Sigmoid colon (tissue), 7 donors: ENCODE measurements around the gene FAM43A. TPM values are rescaled to one million over a fixed set of nuclear protein-coding genes. Genes with fewer than 3 reads are reported as not detected.

ENCODE experiments used
- DNase-seq: peaks from one replicate; pipeline ENCODE4 v3.0.0-alpha.2; 2019
- H3K27ac ChIP-seq, 4 donors: fragments of 200-600 bp; sonication (generic); one replicate each; pipeline ENCODE4 v1.5.1; 2016 to 2019; ENCODE audit warnings: mild to moderate bottlenecking in 1 of 4
- H3K27me3 ChIP-seq, 3 donors: fragments of 200-600 bp; sonication (generic); one replicate each; pipeline ENCODE4 v1.5.1; 2019; ENCODE audit warnings: mild to moderate bottlenecking in 1 of 3
- H3K36me3 ChIP-seq, 4 donors: fragments of 200-600 bp; sonication (generic); one replicate each; pipeline ENCODE4 v1.5.1; 2016 to 2019
- H3K4me1 ChIP-seq, 4 donors: fragments of 200-600 bp; sonication (generic); one replicate each; pipeline ENCODE4 v1.5.1; 2017 to 2019
- H3K4me3 ChIP-seq, 4 donors: fragments of 200-600 bp; sonication (generic); one replicate each; pipeline ENCODE4 v1.5.1; 2017 to 2019; ENCODE audit warnings: mild to moderate bottlenecking in 2 of 4, moderate library complexity in 1 of 4
- H3K9me3 ChIP-seq, 4 donors: fragments of 200-600 bp in 3 of 4; sonication (generic) in 3 of 4; one replicate each; pipeline versions ENCODE4 v1.5.1 to v1.6.1; 2013 to 2019
- CTCF ChIP-seq, 4 experiments: fragments of 450-650 bp in 3 of 4; fragments of 200-600 bp in 1 of 4; IDR thresholded peaks; one replicate each; pipeline ENCODE4 v1.5.1; 2016 to 2019; ENCODE audit warnings: antibody characterized with exemption in 4 of 4, mild to moderate bottlenecking in 3 of 4, moderate library complexity in 2 of 4
- EP300 ChIP-seq, 4 donors: sonication (generic); formaldehyde crosslinking; IDR thresholded peaks; one replicate each; pipeline ENCODE4 v1.6.1; 2017; ENCODE audit warnings: antibody characterized with exemption in 4 of 4
- POLR2A ChIP-seq, 2 donors: fragments of 450-650 bp; IDR thresholded peaks; one replicate each; pipeline ENCODE4 v1.6.1; 2016; ENCODE audit warnings: antibody characterized with exemption in 2 of 2, mild to moderate bottlenecking in 2 of 2, moderate library complexity in 2 of 2
- POLR2AphosphoS5 ChIP-seq, 4 donors: sonication (generic); formaldehyde crosslinking; IDR thresholded peaks; one replicate each; pipeline ENCODE4 v1.6.1; 2017; ENCODE audit warnings: antibody characterized with exemption in 4 of 4
- WGBS, 2 donors: extraction: QIAGEN DNeasy Blood & Tissue Kit; methylation state at CpG; one replicate each; pipeline ENCODE4 v1.1.7; 2013; 5-methylcytosine and 5-hydroxymethylcytosine counted together
- intact Hi-C: fragments of 100-400 bp; cut with DNase I; formaldehyde crosslinking; loops from one replicate; pipeline ENCODE4 v1.15.1; 2023
- polyA plus RNA-seq, 3 donors: library from polyadenylated mRNA; stranded (reverse); fragments of 200-250 nt; gene quantifications; one replicate each; pipeline ENCODE4 v1.2.3, GENCODE V29; 2013
- total RNA-seq, 4 donors: library from RNA; depleted of rRNA; stranded (reverse); fragments of >200 nt; gene quantifications; one replicate each; pipeline ENCODE4 v1.1.0, GENCODE V29; 2016
- donor health status: healthy with polysubstance abuse.
- donor health status: Bipolar disorder and iron deficiency.
- donor health status: healthy.

Gene FAM43A, protein sequence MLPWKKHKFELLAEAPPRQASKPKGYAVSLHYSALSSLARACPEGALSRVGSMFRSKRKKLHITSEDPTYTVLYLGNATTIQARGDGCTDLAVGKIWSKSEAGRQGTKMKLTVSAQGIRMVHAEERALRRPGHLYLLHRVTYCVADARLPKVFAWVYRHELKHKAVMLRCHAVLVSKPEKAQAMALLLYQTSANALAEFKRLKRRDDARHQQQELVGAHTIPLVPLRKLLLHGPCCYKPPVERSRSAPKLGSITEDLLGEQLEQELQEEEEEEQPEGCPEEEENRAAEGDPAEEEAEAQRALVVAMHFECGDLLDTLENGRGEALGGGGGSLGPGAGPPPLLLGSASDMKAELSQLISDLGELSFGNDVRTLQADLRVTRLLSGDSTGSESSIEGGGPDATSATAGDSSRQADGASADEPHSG
- total RNA-seq, result 10 to 100 TPM; 11.1 to 17.8 (median 12.7) TPM
- polyA plus RNA-seq, result 10 to 100 TPM; 10.2 to 62.8 (median 35.8) TPM

- H3K36me3 ChIP-seq, result no peaks in the 10 kb centered on the region
- no peaks in the 10 kb centered on the region for H3K9me3 ChIP-seq
- H3K4me1 ChIP-seq, result peaks cover 0 to 49% (median 43%) of the 10 kb centered on the region in 4 donors
- TF ChIP-seq CTCF (IDR thresholded peaks at IDR 0.05), result peak in 1 of 4 experiments; percentile 21
- peak; percentile 99 for TF ChIP-seq POLR2A (IDR thresholded peaks at IDR 0.05)
- peak in 2 of 4 donors; percentile 27 to 28 for TF ChIP-seq EP300 (IDR thresholded peaks at IDR 0.05)
- peak; percentile 100 for TF ChIP-seq POLR2AphosphoS5 (IDR thresholded peaks at IDR 0.05)
- H3K4me3 ChIP-seq, result peak within 1 kb of the TSS; percentile 63 to 78 (median 68)
- H3K27ac ChIP-seq, result peak within 1 kb of the TSS; percentile 87 to 90 (median 88)
- intact Hi-C loops, result loop anchor here (1.0 to 10.0 kb wide), 2 partner anchors 299 to 574 kb away; no protein-coding TSS in a partner anchor
- WGBS, 2 donors, result 0 to 1% methylated on average over 70 of the region's 70 CpGs
- peak; percentile 98 for DNase-seq
- no peaks in the 10 kb centered on the region for H3K27me3 ChIP-seq
These were observed at the start of gene FAM43A for GRCh38 chr3:194685718-194686413. FAM43A (plus strand) TSS chr3:194685883; CDS start chr3:194686827, 944 bp downstream.

- Histone ChIP-seq H3K4me3 (no peak overlapping the region), H3K4me1 (peaks cover 0 to 9% (median 3%) of the 10 kb centered on the region in 4 donors), H3K27ac (no peak overlapping the region), H3K9me3 (no peaks in the 10 kb centered on the region), H3K36me3 (peaks cover 0 to 22% (median 8%) of the 10 kb centered on the region in 4 donors), H3K27me3 (no peaks in the 10 kb centered on the region)
- WGBS, 2 donors, result 54 to 73% methylated on average over 3 of the region's 3 CpGs
- TF ChIP-seq CTCF (IDR thresholded peaks at IDR 0.05) (no peak), POLR2A (IDR thresholded peaks at IDR 0.05) (no peak), POLR2AphosphoS5 (IDR thresholded peaks at IDR 0.05) (no peak), EP300 (IDR thresholded peaks at IDR 0.05) (no peak)
- intact Hi-C loops, result no loop called here
- DNase-seq, result no peak
These were observed 48.6 kb upstream of the FAM43A start for GRCh38 chr3:194637066-194637465.

DNA sequence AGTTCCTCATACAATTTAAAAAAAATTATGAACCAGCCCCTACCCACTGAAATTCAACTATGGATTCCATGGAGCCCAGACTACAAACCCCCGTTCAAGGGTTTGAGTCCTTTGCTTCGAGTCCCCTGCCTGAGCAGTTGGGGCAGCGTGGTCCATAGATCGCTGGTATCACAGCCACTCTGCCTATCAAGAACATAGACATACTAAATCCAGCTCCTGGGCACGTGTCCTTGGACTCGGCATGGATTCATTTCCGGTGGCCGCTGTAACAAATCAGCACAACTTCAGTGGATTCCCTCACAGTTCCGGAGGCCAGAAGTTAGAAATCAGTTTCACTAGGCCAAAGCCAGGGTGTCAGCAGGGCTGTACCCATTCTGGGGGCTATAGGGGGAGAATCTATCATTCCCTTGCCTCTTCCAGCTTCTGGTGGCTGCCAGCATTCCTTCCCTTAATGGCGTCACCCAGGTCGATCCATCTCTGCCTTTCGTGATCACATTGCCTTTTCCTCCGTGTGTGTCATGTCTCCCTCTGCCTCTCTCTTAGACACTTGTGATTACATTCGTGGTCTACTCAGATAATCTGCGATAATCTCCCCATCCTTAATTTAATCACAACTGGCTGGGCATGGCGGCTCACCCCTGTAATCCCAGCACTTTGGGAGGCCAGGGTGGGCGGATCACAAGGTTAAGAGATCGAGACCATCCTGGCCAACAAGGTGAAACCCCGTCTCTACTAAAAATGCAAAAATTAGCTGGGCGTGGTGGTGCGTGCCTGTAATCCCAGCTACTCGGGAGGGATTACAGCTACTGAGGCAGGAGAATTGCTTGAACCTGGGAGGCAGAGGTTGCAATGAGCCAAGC is 47.9 kb upstream of the FAM43A start:
- intact Hi-C loops, result no loop called here
- Histone ChIP-seq H3K36me3 (peaks cover 0 to 29% (median 9%) of the 10 kb centered on the region in 4 donors), H3K4me1 (peaks cover 0 to 2% (median under 1%) of the 10 kb centered on the region in 4 donors), H3K9me3 (no peaks in the 10 kb centered on the region), H3K27me3 (no peaks in the 10 kb centered on the region), H3K4me3 (no peak overlapping the region), H3K27ac (no peak overlapping the region)
- peak; percentile 56 for DNase-seq
- TF ChIP-seq POLR2A (IDR thresholded peaks at IDR 0.05) (no peak), EP300 (IDR thresholded peaks at IDR 0.05) (no peak), POLR2AphosphoS5 (IDR thresholded peaks at IDR 0.05) (no peak), CTCF (IDR thresholded peaks at IDR 0.05) (no peak)
- 96% methylated on average over 22 of the region's 22 CpGs for WGBS, 2 donors

GRCh38 chr3:194638991-194639605 is 46.6 kb upstream of the FAM43A start:
- Histone ChIP-seq H3K27ac (no peak overlapping the region), H3K36me3 (peaks cover 8 to 40% (median 20%) of the 10 kb centered on the region in 4 donors), H3K4me3 (no peak overlapping the region), H3K9me3 (no peaks in the 10 kb centered on the region), H3K4me1 (no peaks in the 10 kb centered on the region), H3K27me3 (no peaks in the 10 kb centered on the region)
- no peak for TF ChIP-seq CTCF (IDR thresholded peaks at IDR 0.05)
- no peak for TF ChIP-seq EP300 (IDR thresholded peaks at IDR 0.05)
- no peak for TF ChIP-seq POLR2AphosphoS5 (IDR thresholded peaks at IDR 0.05)
- no peak for TF ChIP-seq POLR2A (IDR thresholded peaks at IDR 0.05)
- intact Hi-C loops, result no loop called here
- WGBS, 2 donors, result 96% methylated on average over 10 of the region's 10 CpGs
- DNase-seq, result peak; percentile 21
